ENCODE results near the gene PGGHG. TPM values are rescaled to one million over a fixed set of nuclear protein-coding genes. Genes with fewer than 3 reads are reported as not detected.

PGGHG gene
- total RNA-seq, 2 experiments from 2014 or later: 670 to 671 TPM

GRCh38 chr11:315051-315481 is 26.1 kb downstream of the PGGHG start:
- TF ChIP-seq, protein P1, sequence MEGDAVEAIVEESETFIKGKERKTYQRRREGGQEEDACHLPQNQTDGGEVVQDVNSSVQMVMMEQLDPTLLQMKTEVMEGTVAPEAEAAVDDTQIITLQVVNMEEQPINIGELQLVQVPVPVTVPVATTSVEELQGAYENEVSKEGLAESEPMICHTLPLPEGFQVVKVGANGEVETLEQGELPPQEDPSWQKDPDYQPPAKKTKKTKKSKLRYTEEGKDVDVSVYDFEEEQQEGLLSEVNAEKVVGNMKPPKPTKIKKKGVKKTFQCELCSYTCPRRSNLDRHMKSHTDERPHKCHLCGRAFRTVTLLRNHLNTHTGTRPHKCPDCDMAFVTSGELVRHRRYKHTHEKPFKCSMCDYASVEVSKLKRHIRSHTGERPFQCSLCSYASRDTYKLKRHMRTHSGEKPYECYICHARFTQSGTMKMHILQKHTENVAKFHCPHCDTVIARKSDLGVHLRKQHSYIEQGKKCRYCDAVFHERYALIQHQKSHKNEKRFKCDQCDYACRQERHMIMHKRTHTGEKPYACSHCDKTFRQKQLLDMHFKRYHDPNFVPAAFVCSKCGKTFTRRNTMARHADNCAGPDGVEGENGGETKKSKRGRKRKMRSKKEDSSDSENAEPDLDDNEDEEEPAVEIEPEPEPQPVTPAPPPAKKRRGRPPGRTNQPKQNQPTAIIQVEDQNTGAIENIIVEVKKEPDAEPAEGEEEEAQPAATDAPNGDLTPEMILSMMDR (IDR thresholded peaks at IDR 0.05): no peak
- Histone ChIP-seq H3K36me3 (ENCODE audit: insufficient read depth, low read length) (peaks cover 15% of the 10 kb centered on the region), H3K9me3 (ENCODE audit: control insufficient read depth in 1 of 2, insufficient read depth in 1 of 2, low read length in 2 of 2) (no peaks in the 10 kb centered on the region), H3K27ac (ENCODE audit: low read depth in 1 of 2, low read length in 2 of 2) (peak overlapping the region; percentile 82 to 93), H3K27me3 (ENCODE audit: control insufficient read depth in 1 of 2, insufficient read depth in 2 of 2, low read length in 2 of 2) (no peaks in the 10 kb centered on the region), H3K4me1 (ENCODE audit: insufficient read depth, low read length) (peaks cover 56% of the 10 kb centered on the region), H3K4me3 (ENCODE audit: low read length) (peak overlapping the region; percentile 90)
- CTCF ChIA-PET: interaction anchor here (1.1 to 3.0 kb wide), 3 partner anchors 10 to 64 kb away, joined by 3 to 13 read pairs (median 3); no protein-coding TSS in a partner anchor
- intact Hi-C loops (cut with DNase I, micrococcal nuclease): no loop called here
- Mint-ChIP-seq H3K4me1 (ENCODE audit: low read depth) (peaks cover 49% of the 10 kb centered on the region), H3K36me3 (ENCODE audit: low read depth) (peaks cover 57% of the 10 kb centered on the region), H3K9me3 (no peaks in the 10 kb centered on the region), H3K4me3 (peak overlapping the region; percentile 97), H3K27ac (peak overlapping the region; percentile 98), H3K27me3 (no peaks in the 10 kb centered on the region)
- DNase-seq: peak in 3 of 14 experiments; percentile 26 to 42 (median 33)
- POLR2A ChIA-PET: interaction anchor here (0.9 to 4.5 kb wide), 11 partner anchors 10 to 108 kb away, joined by 3 to 56 read pairs (median 11); partner anchors contain the start of genes BET1L, PGGHG, RIC8A and SIGIRR
- ATAC-seq (ENCODE audit: poor library complexity): peak; percentile 7

GRCh38 chr11:315516-315994 is 26.6 kb downstream of the PGGHG start:
- ATAC-seq (ENCODE audit: poor library complexity) (no peak), DNase-seq (peak in 1 of 14 experiments; percentile 21)
- H3K4me3 ChIP-seq (ENCODE audit: low read length): peak overlapping the region; percentile 90
- intact Hi-C loops (cut with DNase I, micrococcal nuclease): no loop called here
- peak overlapping the region; percentile 98 for H3K27ac Mint-ChIP-seq
- TF ChIP-seq, protein P1 (IDR thresholded peaks at IDR 0.05): no peak
- H3K27ac ChIP-seq (ENCODE audit: low read depth in 1 of 2, low read length in 2 of 2): peak overlapping the region; percentile 82 to 93
- no peaks in the 10 kb centered on the region for H3K9me3 ChIP-seq (ENCODE audit: control insufficient read depth in 1 of 2, insufficient read depth in 1 of 2, low read length in 2 of 2)
- no peaks in the 10 kb centered on the region for H3K27me3 ChIP-seq (ENCODE audit: control insufficient read depth in 1 of 2, insufficient read depth in 2 of 2, low read length in 2 of 2)
- peaks cover 57% of the 10 kb centered on the region for H3K36me3 Mint-ChIP-seq (ENCODE audit: low read depth)
- peaks cover 60% of the 10 kb centered on the region for H3K4me1 ChIP-seq (ENCODE audit: insufficient read depth, low read length)
- no peaks in the 10 kb centered on the region for H3K9me3 Mint-ChIP-seq
- peaks cover 54% of the 10 kb centered on the region for H3K4me1 Mint-ChIP-seq (ENCODE audit: low read depth)
- H3K27me3 Mint-ChIP-seq: no peaks in the 10 kb centered on the region
- peaks cover 15% of the 10 kb centered on the region for H3K36me3 ChIP-seq (ENCODE audit: insufficient read depth, low read length)
- ChIA-PET POLR2A (interaction anchor here (0.7 to 4.5 kb wide), 14 partner anchors 10 to 108 kb away, joined by 3 to 56 read pairs (median 8); partner anchors contain the start of genes BET1L, PGGHG, RIC8A and SIGIRR), CTCF (interaction anchor here (1.1 to 3.0 kb wide), 2 partner anchors 11 to 65 kb away, joined by 3 to 13 read pairs; no protein-coding TSS in a partner anchor)
- H3K4me3 Mint-ChIP-seq: peak overlapping the region; percentile 97

- H3K4me1 Mint-ChIP-seq (ENCODE audit: low read depth): peaks cover 59% of the 10 kb centered on the region
- no peaks in the 10 kb centered on the region for H3K9me3 ChIP-seq (ENCODE audit: control insufficient read depth in 1 of 2, insufficient read depth in 1 of 2, low read length in 2 of 2)
- no peaks in the 10 kb centered on the region for H3K9me3 Mint-ChIP-seq
- H3K27ac ChIP-seq (ENCODE audit: low read depth in 1 of 2, low read length in 2 of 2): peak overlapping the region; percentile 59 to 93
- H3K36me3 ChIP-seq (ENCODE audit: insufficient read depth, low read length): peaks cover 15% of the 10 kb centered on the region
- no peaks in the 10 kb centered on the region for H3K27me3 ChIP-seq (ENCODE audit: control insufficient read depth in 1 of 2, insufficient read depth in 2 of 2, low read length in 2 of 2)
- TF ChIP-seq, protein P1 (IDR thresholded peaks at IDR 0.05): no peak
- ChIA-PET POLR2A (interaction anchor here (0.7 to 4.5 kb wide), 19 partner anchors 11 to 190 kb away, joined by 3 to 56 read pairs (median 8); partner anchors contain the start of genes BET1L, NLRP6, PGGHG and RIC8A), CTCF (interaction anchor here (1.0 to 3.0 kb wide), 6 partner anchors 11 to 96 kb away, joined by 3 to 18 read pairs (median 8); no protein-coding TSS in a partner anchor)
- H3K4me3 Mint-ChIP-seq: peak overlapping the region; percentile 94
- H3K4me1 ChIP-seq (ENCODE audit: insufficient read depth, low read length): peaks cover 65% of the 10 kb centered on the region
- no peaks in the 10 kb centered on the region for H3K27me3 Mint-ChIP-seq
- ATAC-seq (ENCODE audit: poor library complexity) (no peak), DNase-seq (peak in 6 of 14 experiments; percentile 34 to 67 (median 56))
- H3K27ac Mint-ChIP-seq: peak overlapping the region; percentile 94
- peak overlapping the region; percentile 90 for H3K4me3 ChIP-seq (ENCODE audit: low read length)
- peaks cover 57% of the 10 kb centered on the region for H3K36me3 Mint-ChIP-seq (ENCODE audit: low read depth)
- intact Hi-C loops (cut with DNase I, micrococcal nuclease): loop anchor here in 1 of 2 experiments (2.0 kb wide), 2 partner anchors 39 to 47 kb away; no protein-coding TSS in a partner anchor
Observed at GRCh38 chr11:316031-316701, 27.2 kb downstream of the PGGHG start.
